Smooth muscle cell (in vitro differentiated cells): ENCODE measurements around the gene KDM3B. TPM values are rescaled to one million over a fixed set of nuclear protein-coding genes. Genes with fewer than 3 reads are reported as not detected.
"Not testable (repeated sequence)": the region's sequence is repeated elsewhere in the genome, so short reads cannot be mapped to it uniquely, and the experiment has no call there.

Experiments
- DNase-seq: peaks from one replicate; lab custom pipeline; 2025; ENCODE audit not compliant: unreplicated experiment; lab: John Stamatoyannopoulos, UW
- H2AFZ ChIP-seq: fragments of 200-600 bp; sonication (generic); 2 replicates; pipeline ENCODE4 v1.6.0; 2016; ENCODE audit warnings: antibody characterized with exemption, low read depth, mild to moderate bottlenecking
- H3F3A ChIP-seq: fragments of 200-600 bp; sonication (generic); 2 replicates; pipeline ENCODE4 v1.6.0; 2017; ENCODE audit warnings: antibody characterized with exemption, low read depth
- H3K27ac ChIP-seq: fragments of 200-600 bp; sonication (generic); 2 replicates; pipeline ENCODE4 v1.5.1; 2016; ENCODE audit warnings: low read depth, mild to moderate bottlenecking
- H3K27me3 ChIP-seq: fragments of 200-600 bp; sonication (generic); 2 replicates; pipeline ENCODE4 v1.6.1; 2016; ENCODE audit warnings: low read depth, mild to moderate bottlenecking
- H3K36me3 ChIP-seq: fragments of 200-600 bp; sonication (generic); 2 replicates; pipeline ENCODE4 v1.5.1; 2016; ENCODE audit warnings: low read depth
- H3K4me1 ChIP-seq: fragments of 200-600 bp; sonication (generic); 2 replicates; pipeline ENCODE4 v1.5.1; 2016; ENCODE audit warnings: low read depth
- H3K4me2 ChIP-seq: fragments of 200-600 bp; sonication (generic); 2 replicates; pipeline ENCODE4 v1.6.0; 2016; ENCODE audit warnings: mild to moderate bottlenecking
- H3K4me3 ChIP-seq: fragments of 200-600 bp; sonication (generic); 2 replicates; pipeline ENCODE4 v1.5.1; 2016; ENCODE audit warnings: mild to moderate bottlenecking
- H3K79me2 ChIP-seq: fragments of 200-600 bp; sonication (generic); 2 replicates; pipeline ENCODE4 v1.6.0; 2016; ENCODE audit warnings: low read depth, mild to moderate bottlenecking
- H3K9ac ChIP-seq: fragments of 200-600 bp; sonication (generic); 2 replicates; pipeline ENCODE4 v1.6.0; 2016; ENCODE audit warnings: low read depth
- H3K9me3 ChIP-seq: fragments of 200-600 bp; sonication (generic); replicated peaks from 2 replicates; pipeline ENCODE4 v1.5.1; 2016; ENCODE audit warnings: low read depth
- H4K20me1 ChIP-seq: fragments of 200-600 bp; sonication (generic); 2 replicates; pipeline ENCODE4 v1.6.0; 2016; ENCODE audit warnings: low read depth
- CTCF ChIP-seq: fragments of 200-600 bp; sonication (generic); IDR thresholded peaks from 2 replicates; pipeline ENCODE4 v1.5.1; 2017; ENCODE audit warnings: borderline replicate concordance, mild to moderate bottlenecking, antibody characterized with exemption; ENCODE audit not compliant: insufficient read depth, poor library complexity, severe bottlenecking
- WGBS: methylation state at CpG from one replicate; pipeline ENCODE4 v1.1.7; 2016; ENCODE audit warnings: low lambda C conversion rate; 5-methylcytosine and 5-hydroxymethylcytosine counted together
- polyA plus RNA-seq: library from polyadenylated mRNA; unstranded; fragments of >200 nt; fragmentation: Nextera tagmentation; extraction: Ambion mirVana; gene quantifications from 2 replicates; pipeline ENCODE4 v1.2.1, GENCODE V29; 2016
- total RNA-seq: library from RNA; depleted of rRNA; stranded (reverse); fragments of >200 nt; gene quantifications from 2 replicates; pipeline ENCODE4 v1.2.3, GENCODE V29; 2014

The KDM3B gene
- total and polyA plus RNA-seq, 2 experiments from 2014 or later: 16.5 to 43.1 TPM

GRCh38 chr5:138315751-138316278 is 36.7 kb upstream of the KDM3B start:
- no peaks in the 10 kb centered on the region for H4K20me1 ChIP-seq
- no peak for TF ChIP-seq CTCF
- no peak overlapping the region for H3K27ac ChIP-seq
- no peaks in the 10 kb centered on the region for H3K4me1 ChIP-seq
- H3K27me3 ChIP-seq: no peaks in the 10 kb centered on the region
- no peaks in the 10 kb centered on the region for H3F3A ChIP-seq
- H3K4me2 ChIP-seq: no peak overlapping the region
- no peak for DNase-seq
- no peak overlapping the region for H3K9ac ChIP-seq
- H3K4me3 ChIP-seq: no peak overlapping the region
- no peak overlapping the region for H2AFZ ChIP-seq
- no peaks in the 10 kb centered on the region for H3K79me2 ChIP-seq
- H3K36me3 ChIP-seq: no peaks in the 10 kb centered on the region
- H3K9me3 ChIP-seq: no peaks in the 10 kb centered on the region
- 99% methylated on average over 7 of the region's 7 CpGs for WGBS

GRCh38 chr5:138316355-138316754 is 36.1 kb upstream of the KDM3B start:
- H4K20me1 ChIP-seq: no peaks in the 10 kb centered on the region
- no peak overlapping the region for H3K4me3 ChIP-seq
- no peak overlapping the region for H3K27ac ChIP-seq
- no peaks in the 10 kb centered on the region for H3K79me2 ChIP-seq
- H3K9me3 ChIP-seq: no peaks in the 10 kb centered on the region
- no peaks in the 10 kb centered on the region for H3K36me3 ChIP-seq
- DNase-seq: no peak
- no peak overlapping the region for H2AFZ ChIP-seq
- no peak for TF ChIP-seq CTCF
- no peaks in the 10 kb centered on the region for H3K4me1 ChIP-seq
- 100% methylated on average over 3 of the region's 3 CpGs for WGBS
- H3K27me3 ChIP-seq: no peaks in the 10 kb centered on the region
- no peak overlapping the region for H3K9ac ChIP-seq
- H3F3A ChIP-seq: no peaks in the 10 kb centered on the region
- no peak overlapping the region for H3K4me2 ChIP-seq

- not testable (repeated sequence) for H3K9ac ChIP-seq, H3K79me2 ChIP-seq, H3K27me3 ChIP-seq, H3K36me3 ChIP-seq, H3K9me3 ChIP-seq, H3F3A ChIP-seq, H3K4me3 ChIP-seq, H3K4me1 ChIP-seq, DNase-seq, H3K27ac ChIP-seq, H2AFZ ChIP-seq, H4K20me1 ChIP-seq, H3K4me2 ChIP-seq
- WGBS: 94% methylated on average over 4 of the region's 4 CpGs
These were observed 34.3 kb upstream of the KDM3B start for GRCh38 chr5:138318211-138318610.

- Histone ChIP-seq H2AFZ (peak overlapping the region; percentile 93), H3K4me1 (peaks cover 11% of the 10 kb centered on the region), H3F3A (no peaks in the 10 kb centered on the region), H3K27me3 (no peaks in the 10 kb centered on the region), H3K4me2 (peak overlapping the region; percentile 97), H3K9ac (peak overlapping the region; percentile 51), H3K36me3 (no peaks in the 10 kb centered on the region), H3K9me3 (no peaks in the 10 kb centered on the region), H3K79me2 (peaks cover 9% of the 10 kb centered on the region), H3K4me3 (peak overlapping the region; percentile 70), H3K27ac (no peak overlapping the region), H4K20me1 (no peaks in the 10 kb centered on the region)
- DNase-seq: no peak
- WGBS: 10% methylated on average over 12 of the region's 12 CpGs
- no peak for TF ChIP-seq CTCF
These were observed 21.6 kb upstream of the KDM3B start for GRCh38 chr5:138330813-138331448.
